ENCODE data around the gene PROSER3.

- TF ChIP-seq CTCF (IDR thresholded peaks at IDR 0.05) (no peak), POLR2A (IDR thresholded peaks at IDR 0.05) (peak in 1 of 3 donors; percentile 4)
Observed at GRCh38 chr19:35739275-35740107, 18.5 kb upstream of the PROSER3 start.

Data from body of pancreas (tissue), 4 donors.